K562 (cell line): Measurements from ENCODE around the gene NPAS3. TPM values are rescaled to one million over a fixed set of nuclear protein-coding genes. Genes with fewer than 3 reads are reported as not detected.

Experiments used
- ATAC-seq: fragments of 200-7000 bp; cut with Tn5 transposase; 3 replicates; pipeline ENCODE4 v1.9.1; 2020; ENCODE audit warnings: moderate library complexity
- BruUV-seq: library from RNA; stranded (reverse); fragments of 400-500 nt; replicated peaks from 2 replicates; lab custom pipeline; 2021; lab: Mats Ljungman, UMichigan
- CTCF ChIA-PET: fragments of 300-600 bp; formaldehyde crosslinking; extraction: SDS; loops from one replicate; lab custom pipeline; 2021; ENCODE audit warnings: low intra/inter-chr PET ratio; lab: Yijun Ruan, JAX
- POLR2A ChIA-PET: fragments of 300-600, 350-650 bp; sonication (Branson Sonifier 250); formaldehyde crosslinking; extraction: SDS; loops from one replicate; lab custom pipeline; 2021; ENCODE audit warnings: antibody characterized with exemption, inconsistent platforms; lab: Yijun Ruan, JAX
- DNase-seq, 4 experiments: peaks; one replicate each; pipeline versions ENCODE4 v3.0.0 to v3.0.0-alpha.2; 2011 to 2018; ENCODE audit warnings: low spot score in 3 of 4, mixed read lengths in 3 of 4; ENCODE audit errors: extremely low read depth in 1 of 4
- FAIRE-seq: peaks from 2 replicates; lab custom pipeline; 2011; peaks lifted over from hg19 to GRCh38; lab: Jason Lieb, UNC
- H2AFZ ChIP-seq: 2 replicates; pipeline ENCODE4 v1.6.0; 2011; ENCODE audit warnings: low read depth, low read length, control low read depth, inconsistent platforms
- H3K27ac ChIP-seq: fragments of 200-600 bp; 3 replicates; pipeline ENCODE4 v1.8.0; 2011; ENCODE audit warnings: low read depth, mild to moderate bottlenecking, control low read depth, inconsistent platforms, low read length, moderate library complexity, mixed read lengths; ENCODE audit errors: extremely low read depth
- H3K27me3 ChIP-seq, 2 experiments: fragments of 300-600 bp in 1 of 2; 2 replicates in 1 of 2; 3 replicates in 1 of 2; pipeline versions ENCODE4 v1.6.0 to v1.8.0; 2011; ENCODE audit warnings: inconsistent platforms in 2 of 2, low read length in 2 of 2, mild to moderate bottlenecking in 1 of 2, mixed read lengths in 1 of 2, moderate library complexity in 1 of 2; ENCODE audit not compliant: control insufficient read depth in 2 of 2, insufficient read depth in 2 of 2
- H3K36me3 ChIP-seq: fragments of 300-600 bp; 3 replicates; pipeline ENCODE4 v1.8.0; 2011; ENCODE audit warnings: mild to moderate bottlenecking, low read length, inconsistent platforms; ENCODE audit not compliant: control insufficient read depth, insufficient read depth
- H3K4me1 ChIP-seq, 2 experiments: fragments of 200-600 bp in 1 of 2; replicated peaks in 1 of 2; 2 replicates in 1 of 2; 3 replicates in 1 of 2; pipeline versions ENCODE4 v1.5.1 to v1.8.0; 2011; ENCODE audit warnings: inconsistent platforms in 2 of 2, low read length in 2 of 2, mild to moderate bottlenecking in 1 of 2, mixed read lengths in 1 of 2, moderate library complexity in 1 of 2; ENCODE audit not compliant: control insufficient read depth in 2 of 2, insufficient read depth in 2 of 2
- H3K4me2 ChIP-seq: 2 replicates; pipeline ENCODE4 v1.6.1; 2011; ENCODE audit warnings: low read length, control low read depth, inconsistent platforms, mixed read lengths; ENCODE audit not compliant: insufficient read depth
- H3K4me3 ChIP-seq: fragments of 200-600 bp; sonication (generic), shearing (Covaris generic); 2 replicates; pipeline ENCODE4 v1.5.1; 2016; ENCODE audit warnings: control low read depth, inconsistent platforms
- H3K79me2 ChIP-seq: fragments of 200-600 bp; 3 replicates; pipeline ENCODE4 v1.8.0; 2011; ENCODE audit warnings: low read length, inconsistent platforms; ENCODE audit not compliant: control insufficient read depth, insufficient read depth
- H3K9ac ChIP-seq, 2 experiments: 2 replicates each; pipeline versions ENCODE4 v1.6.0 to v1.6.1; 2011; ENCODE audit warnings: low read depth in 2 of 2, low read length in 2 of 2, control low read depth in 1 of 2, inconsistent platforms in 1 of 2, mild to moderate bottlenecking in 1 of 2, mixed read lengths in 1 of 2; ENCODE audit not compliant: insufficient read depth in 1 of 2
- H3K9me1 ChIP-seq: one replicate; pipeline ENCODE4 v1.6.0; 2011; ENCODE audit warnings: inconsistent platforms, mild to moderate bottlenecking, low read length, moderate library complexity; ENCODE audit not compliant: control insufficient read depth, insufficient read depth
- H3K9me3 ChIP-seq: replicated peaks from 2 replicates; pipeline ENCODE4 v1.5.1; 2011; ENCODE audit warnings: low read depth, low read length, inconsistent platforms; ENCODE audit not compliant: control insufficient read depth, insufficient read depth
- H4K20me1 ChIP-seq: replicated peaks from 2 replicates; pipeline ENCODE4 v1.6.1; 2011; ENCODE audit warnings: low read length, inconsistent platforms, mixed read lengths; ENCODE audit not compliant: control insufficient read depth, insufficient read depth
- C11orf30 ChIP-seq: fragments of 450-650 bp; IDR thresholded peaks from 2 replicates; pipeline ENCODE4 v1.6.1; 2016; ENCODE audit warnings: low read depth, mild to moderate bottlenecking
- DACH1 ChIP-seq: fragments of 450-650 bp; IDR thresholded peaks from 2 replicates; pipeline ENCODE4 v1.6.1; 2018; ENCODE audit not compliant: partially characterized antibody
- ETS2 ChIP-seq: IDR thresholded peaks from 2 replicates; pipeline ENCODE4 v1.6.1; 2016; ENCODE audit warnings: borderline replicate concordance, missing genetic modification characterization, mild to moderate bottlenecking, moderate library complexity, missing compliant biosample characterization; ENCODE audit not compliant: poor library complexity, severe bottlenecking
- ETV6 ChIP-seq, 3 experiments: fragments of 150-350 bp in 1 of 3; sonication (generic) in 1 of 3; formaldehyde crosslinking in 1 of 3; IDR thresholded peaks; 2 replicates each; pipeline versions ENCODE4 v1.6.1 to v1.8.0; 2014 to 2022; ENCODE audit warnings: borderline replicate concordance in 2 of 3, low read depth in 2 of 3, antibody characterized with exemption in 1 of 3, low read length in 1 of 3, mild to moderate bottlenecking in 1 of 3, missing genetic modification reagents in 1 of 3
- GTF2A2 ChIP-seq: IDR thresholded peaks from 2 replicates; pipeline ENCODE4 v1.6.1; 2016; ENCODE audit warnings: mild to moderate bottlenecking, missing genetic modification characterization, missing compliant biosample characterization
- KLF1 ChIP-seq: fragments of 450-650 bp; IDR thresholded peaks from 2 replicates; pipeline ENCODE4 v1.6.1; 2016; ENCODE audit warnings: missing genetic modification characterization, missing compliant biosample characterization
- MXI1 ChIP-seq: IDR thresholded peaks from 2 replicates; pipeline ENCODE4 v1.6.1; 2011; ENCODE audit warnings: low read depth, mild to moderate bottlenecking, improper control_type of control experiment, low read length
- PCBP2 ChIP-seq: fragments of 200-400 bp; formaldehyde crosslinking; IDR thresholded peaks from 2 replicates; pipeline ENCODE4 v1.6.1; 2018; ENCODE audit warnings: low read length, low read depth, mild to moderate bottlenecking, moderate library complexity; ENCODE audit not compliant: poor library complexity, severe bottlenecking
- PURB ChIP-seq: sonication (generic); formaldehyde crosslinking; IDR thresholded peaks from 2 replicates; pipeline ENCODE4 v1.9.0; 2021; ENCODE audit warnings: low read depth, mild to moderate bottlenecking, missing genetic modification reagents
- TBP ChIP-seq: optimal IDR thresholded peaks from 2 replicates; pipeline ENCODE3; 2011; ENCODE audit warnings: low read depth, low read length, improper control_type of control experiment
- ZFX ChIP-seq: sonication (generic); formaldehyde crosslinking; IDR thresholded peaks from 2 replicates; pipeline ENCODE4 v1.8.0; 2022; ENCODE audit warnings: mild to moderate bottlenecking, missing genetic modification reagents, moderate library complexity
- ZNF316 ChIP-seq: fragments of 450-650 bp; IDR thresholded peaks from 2 replicates; pipeline ENCODE4 v1.6.1; 2016
- ZNF79 ChIP-seq: fragments of 250-450 bp; sonication (Bioruptor Pico); IDR thresholded peaks from 2 replicates; pipeline ENCODE4 v1.4.0; 2020; ENCODE audit warnings: low read depth, mild to moderate bottlenecking, moderate library complexity
- WGBS: fragments of 100-300 bp; shearing (Covaris generic); methylation state at CpG from one replicate; pipeline ENCODE4 v1.1.6; 2016; ENCODE audit warnings: low coverage, mixed read lengths; ENCODE audit not compliant: insufficient coverage; ENCODE audit errors: missing lambda C conversion rate; 5-methylcytosine and 5-hydroxymethylcytosine counted together
- in situ Hi-C: fragments of 300-500 bp; cut with MboI; formaldehyde crosslinking; loops from 4 replicates; pipeline ENCODE4 v1.15.0; 2018; ENCODE audit warnings: inconsistent platforms, mixed read lengths
- intact Hi-C: fragments of 100-400 bp; cut with micrococcal nuclease; formaldehyde crosslinking; loops from 2 replicates; pipeline ENCODE4 v1.14.2; 2022
- polyA plus RNA-seq, 8 experiments: library from polyadenylated mRNA; depleted of rRNA in 4 of 8; stranded (reverse) in 5 of 8; unstranded in 3 of 8; fragments of >200 nt; fragmentation: Nextera tagmentation in 2 of 8; fragmentation: Illumina TruSeq in 1 of 8; extraction: Ambion mirVana in 2 of 8; extraction: Trizol in 1 of 8; gene quantifications; 2 replicates each; pipeline versions ENCODE4 v1.2.1 to v1.2.3, GENCODE V29; 2011 to 2014; ENCODE audit warnings: inconsistent platforms in 1 of 8, missing spikeins in 1 of 8
- total RNA-seq, 7 experiments: library from RNA; depleted of rRNA in 6 of 7; stranded (reverse); fragments of >200 nt in 6 of 7; fragmentation: Illumina TruSeq in 2 of 7; extraction: Trizol in 2 of 7; gene quantifications; 2 replicates each; pipeline versions ENCODE4 v1.2.1 to v1.2.3, GENCODE V29; 2011 to 2021; ENCODE audit warnings: low replicate concordance in 1 of 7
- TF ChIP-seq, protein P1 (sequence below), 2 experiments: fragments of 450-650 bp in 1 of 2; sonication (generic) in 1 of 2; formaldehyde crosslinking in 1 of 2; IDR thresholded peaks in 1 of 2; conservative IDR thresholded peaks in 1 of 2; 2 replicates each; pipeline versions ENCODE4 v1.6.1 to v1.8.1; 2016 to 2023; ENCODE audit warnings: mild to moderate bottlenecking in 2 of 2, moderate library complexity in 2 of 2, inconsistent platforms in 1 of 2, missing genetic modification reagents in 1 of 2
- TF ChIP-seq, protein P2 (sequence below), 2 experiments: fragments of 150-350 bp in 1 of 2; IDR thresholded peaks; 2 replicates each; pipeline ENCODE4 v1.6.1; 2012 to 2016; ENCODE audit warnings: low read depth in 2 of 2, low read length in 2 of 2, mild to moderate bottlenecking in 1 of 2, moderate library complexity in 1 of 2

Gene NPAS3
- total and polyA plus RNA-seq, 9 of the 15 experiments (the other 6 are each of a cell fraction or from before 2014, with no cell fraction given), result 0.04 TPM; not detected in 8

DNA sequence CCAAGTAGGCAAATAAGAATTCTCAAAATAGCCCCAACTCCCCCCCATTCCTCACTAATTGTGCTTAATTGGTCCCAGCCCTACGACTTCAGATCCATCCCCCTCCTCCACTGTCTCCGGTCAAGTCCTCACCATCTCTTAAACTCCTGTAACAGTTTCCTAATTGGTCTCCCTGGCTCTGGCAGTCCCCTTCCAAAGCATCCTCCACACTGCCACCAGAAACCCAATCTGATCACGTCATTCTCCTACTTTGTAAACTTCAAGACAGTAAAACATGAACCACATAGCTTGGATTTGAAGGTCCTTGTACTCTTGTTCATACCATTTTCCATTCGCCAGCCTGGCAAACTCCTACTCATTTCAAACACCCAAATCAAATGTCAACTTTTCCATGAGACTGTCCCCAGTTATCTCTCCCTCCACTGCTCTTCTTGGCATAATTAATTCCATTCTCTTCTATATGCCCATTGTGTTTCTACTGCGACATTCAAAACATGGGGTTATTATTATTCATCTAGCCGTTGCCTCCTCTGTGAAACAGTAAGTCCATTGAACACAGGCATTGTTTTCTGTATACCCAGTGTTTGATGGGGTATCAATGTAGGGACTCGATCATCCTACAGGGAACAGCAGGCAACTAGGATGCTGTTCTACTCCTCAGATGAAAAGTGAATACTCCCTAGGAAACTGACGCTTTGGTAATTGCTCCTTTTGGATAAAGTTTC lies 907.6 kb downstream of the NPAS3 start (continued):
- TF ChIP-seq, protein P1, sequence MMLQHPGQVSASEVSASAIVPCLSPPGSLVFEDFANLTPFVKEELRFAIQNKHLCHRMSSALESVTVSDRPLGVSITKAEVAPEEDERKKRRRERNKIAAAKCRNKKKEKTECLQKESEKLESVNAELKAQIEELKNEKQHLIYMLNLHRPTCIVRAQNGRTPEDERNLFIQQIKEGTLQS (IDR thresholded peaks at IDR 0.05), result no peak
- TF ChIP-seq, protein P1 (CRISPR knock-in tag; conservative IDR thresholded peaks at IDR 0.05), result no peak

DNA sequence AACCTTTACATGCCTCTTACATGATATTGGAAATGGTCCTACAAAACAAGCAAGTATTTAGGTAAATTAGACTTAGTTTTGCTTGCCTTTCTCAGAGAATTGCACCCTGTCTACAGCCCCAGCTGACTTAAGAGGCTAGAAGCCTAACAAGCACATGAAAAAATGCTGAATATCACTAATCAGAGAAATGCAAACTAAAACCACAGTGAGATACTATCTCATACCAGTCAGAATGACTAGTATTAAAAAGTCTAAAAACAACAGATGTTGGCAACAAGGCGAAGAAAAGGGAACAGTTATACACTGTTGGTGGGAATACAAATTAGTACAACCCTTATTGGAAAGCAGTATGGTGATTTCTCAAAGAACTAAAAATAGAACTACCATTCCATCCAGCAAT lies 908.4 kb downstream of the NPAS3 start:
- CTCF ChIA-PET, result no interaction called here
- H3K4me1 ChIP-seq, result peaks cover 0 to 12% of the 10 kb centered on the region in 2 experiments; a peak in 2 of 5 replicates
- 100% methylated on average over 1 of the region's 1 CpG for WGBS
- H4K20me1 ChIP-seq, result no peaks in the 10 kb centered on the region
- in situ Hi-C loops (loop anchor here (10.0 kb wide), 1 partner anchor 378 kb away; no protein-coding TSS in a partner anchor), intact Hi-C loops (loop anchor here (5.0 to 10.0 kb wide), 4 partner anchors 70 to 458 kb away; no protein-coding TSS in a partner anchor)
- H3K27ac ChIP-seq, result no peak overlapping the region
- H3K9me3 ChIP-seq, result no peaks in the 10 kb centered on the region
- no peak for DNase-seq
- H3K4me2 ChIP-seq, result no peak overlapping the region
- H3K79me2 ChIP-seq, result no peaks in the 10 kb centered on the region
- H3K36me3 ChIP-seq, result no peaks in the 10 kb centered on the region
- POLR2A ChIA-PET, result no interaction called here
- H2AFZ ChIP-seq, result no peak overlapping the region
- no peak for ATAC-seq
- no peak overlapping the region for H3K4me3 ChIP-seq
- no peaks in the 10 kb centered on the region for H3K9me1 ChIP-seq
- no peaks in the 10 kb centered on the region for H3K27me3 ChIP-seq
- H3K9ac ChIP-seq, result no peak overlapping the region
- BruUV-seq, result no TSS peak
- FAIRE-seq, result no peak
- peak; percentile 63; the same call in 1 of the 2 replicates for TF ChIP-seq ZNF316
- no peak for TF ChIP-seq PURB
- TF ChIP-seq, protein P2, sequence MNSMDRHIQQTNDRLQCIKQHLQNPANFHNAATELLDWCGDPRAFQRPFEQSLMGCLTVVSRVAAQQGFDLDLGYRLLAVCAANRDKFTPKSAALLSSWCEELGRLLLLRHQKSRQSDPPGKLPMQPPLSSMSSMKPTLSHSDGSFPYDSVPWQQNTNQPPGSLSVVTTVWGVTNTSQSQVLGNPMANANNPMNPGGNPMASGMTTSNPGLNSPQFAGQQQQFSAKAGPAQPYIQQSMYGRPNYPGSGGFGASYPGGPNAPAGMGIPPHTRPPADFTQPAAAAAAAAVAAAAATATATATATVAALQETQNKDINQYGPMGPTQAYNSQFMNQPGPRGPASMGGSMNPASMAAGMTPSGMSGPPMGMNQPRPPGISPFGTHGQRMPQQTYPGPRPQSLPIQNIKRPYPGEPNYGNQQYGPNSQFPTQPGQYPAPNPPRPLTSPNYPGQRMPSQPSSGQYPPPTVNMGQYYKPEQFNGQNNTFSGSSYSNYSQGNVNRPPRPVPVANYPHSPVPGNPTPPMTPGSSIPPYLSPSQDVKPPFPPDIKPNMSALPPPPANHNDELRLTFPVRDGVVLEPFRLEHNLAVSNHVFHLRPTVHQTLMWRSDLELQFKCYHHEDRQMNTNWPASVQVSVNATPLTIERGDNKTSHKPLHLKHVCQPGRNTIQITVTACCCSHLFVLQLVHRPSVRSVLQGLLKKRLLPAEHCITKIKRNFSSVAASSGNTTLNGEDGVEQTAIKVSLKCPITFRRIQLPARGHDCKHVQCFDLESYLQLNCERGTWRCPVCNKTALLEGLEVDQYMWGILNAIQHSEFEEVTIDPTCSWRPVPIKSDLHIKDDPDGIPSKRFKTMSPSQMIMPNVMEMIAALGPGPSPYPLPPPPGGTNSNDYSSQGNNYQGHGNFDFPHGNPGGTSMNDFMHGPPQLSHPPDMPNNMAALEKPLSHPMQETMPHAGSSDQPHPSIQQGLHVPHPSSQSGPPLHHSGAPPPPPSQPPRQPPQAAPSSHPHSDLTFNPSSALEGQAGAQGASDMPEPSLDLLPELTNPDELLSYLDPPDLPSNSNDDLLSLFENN (IDR thresholded peaks at IDR 0.05; ENCODE audit: low read depth in 2 of 2, low read length in 2 of 2), result no peak
- TF ChIP-seq C11orf30, result peak; percentile 50
- TF ChIP-seq TBP, result no peak
- no peak for TF ChIP-seq ETV6 (IDR thresholded peaks at IDR 0.05; ENCODE audit: borderline replicate concordance in 1 of 2, low read depth in 2 of 2, low read length in 1 of 2)
- TF ChIP-seq ETV6 (CRISPR knock-in tag; IDR thresholded peaks at IDR 0.05; ENCODE audit: borderline replicate concordance), result no peak
- TF ChIP-seq PCBP2, result no peak
- TF ChIP-seq ZNF79, result no peak
- no peak for TF ChIP-seq MXI1
- TF ChIP-seq GTF2A2 (tag), result no peak
- no peak for TF ChIP-seq DACH1
- no peak for TF ChIP-seq KLF1
- TF ChIP-seq ZFX (CRISPR knock-in tag), result no peak
- no peak for TF ChIP-seq ETS2 (tag)
